K562 (cell line): ENCODE measurements around the gene LAPTM5.
A peak's percentile ranks its signal among the peaks of the same experiment; 100 is the strongest.

Experiments used
- EP300 ChIP-seq: IDR thresholded peaks from 2 replicates; pipeline ENCODE4 v1.6.1; 2012; ENCODE audit warnings: low read length, improper control_type of control experiment
- JUND ChIP-seq, 2 experiments: IDR thresholded peaks; 2 replicates in 1 of 2; 3 replicates in 1 of 2; pipeline ENCODE4 v1.6.1; 2011; ENCODE audit warnings: borderline replicate concordance in 2 of 2, low read depth in 2 of 2, low read length in 2 of 2, improper control_type of control experiment in 1 of 2, missing biosample characterization in 1 of 2, missing genetic modification characterization in 1 of 2, missing genetic modification reagents in 1 of 2
- POLR2B ChIP-seq: fragments of 450-650 bp; IDR thresholded peaks from 2 replicates; pipeline ENCODE4 v1.6.1; 2018; ENCODE audit warnings: low read depth; ENCODE audit not compliant: partially characterized antibody
- TBL1XR1 ChIP-seq, 2 experiments: IDR thresholded peaks; 2 replicates each; pipeline ENCODE4 v1.6.1; 2012; ENCODE audit warnings: improper control_type of control experiment in 2 of 2, low read length in 2 of 2, mild to moderate bottlenecking in 1 of 2
- YY1 ChIP-seq, 3 experiments: IDR thresholded peaks; 2 replicates each; pipeline ENCODE4 v1.6.1; 2011; ENCODE audit warnings: low read length in 2 of 3, mild to moderate bottlenecking in 2 of 3, moderate library complexity in 2 of 3, borderline replicate concordance in 1 of 3, control low read depth in 1 of 3, low read depth in 1 of 3; ENCODE audit not compliant: insufficient read depth in 3 of 3, insufficient replicate concordance in 2 of 3, control insufficient read depth in 1 of 3, insufficient read length in 1 of 3; ENCODE audit errors: extremely low read depth in 1 of 3
- ZNF444 ChIP-seq: fragments of 250-450 bp; sonication (Bioruptor Pico); IDR thresholded peaks from 2 replicates; pipeline ENCODE4 v1.4.0; 2020; ENCODE audit warnings: mild to moderate bottlenecking, moderate library complexity
- TF ChIP-seq, protein P1 (sequence below), 3 experiments: IDR thresholded peaks in 2 of 3; conservative IDR thresholded peaks in 1 of 3; 2 replicates each; pipeline ENCODE4 v1.5.1; 2011 to 2012; ENCODE audit warnings: low read length in 3 of 3, mild to moderate bottlenecking in 3 of 3, control low read depth in 2 of 3, improper control_type of control experiment in 1 of 3, inconsistent platforms in 1 of 3, low read depth in 1 of 3, mixed read lengths in 1 of 3, moderate library complexity in 1 of 3; ENCODE audit not compliant: insufficient read depth in 2 of 3
- TF ChIP-seq, protein P2 (sequence below): fragments of 250-450 bp; sonication (Bioruptor Pico); IDR thresholded peaks from 2 replicates; pipeline ENCODE4 v1.5.0; 2020; ENCODE audit warnings: mild to moderate bottlenecking, borderline replicate concordance

GRCh38 chr1:30778154-30778978 lies 20.8 kb upstream of the LAPTM5 start:
- TF ChIP-seq, protein P1, sequence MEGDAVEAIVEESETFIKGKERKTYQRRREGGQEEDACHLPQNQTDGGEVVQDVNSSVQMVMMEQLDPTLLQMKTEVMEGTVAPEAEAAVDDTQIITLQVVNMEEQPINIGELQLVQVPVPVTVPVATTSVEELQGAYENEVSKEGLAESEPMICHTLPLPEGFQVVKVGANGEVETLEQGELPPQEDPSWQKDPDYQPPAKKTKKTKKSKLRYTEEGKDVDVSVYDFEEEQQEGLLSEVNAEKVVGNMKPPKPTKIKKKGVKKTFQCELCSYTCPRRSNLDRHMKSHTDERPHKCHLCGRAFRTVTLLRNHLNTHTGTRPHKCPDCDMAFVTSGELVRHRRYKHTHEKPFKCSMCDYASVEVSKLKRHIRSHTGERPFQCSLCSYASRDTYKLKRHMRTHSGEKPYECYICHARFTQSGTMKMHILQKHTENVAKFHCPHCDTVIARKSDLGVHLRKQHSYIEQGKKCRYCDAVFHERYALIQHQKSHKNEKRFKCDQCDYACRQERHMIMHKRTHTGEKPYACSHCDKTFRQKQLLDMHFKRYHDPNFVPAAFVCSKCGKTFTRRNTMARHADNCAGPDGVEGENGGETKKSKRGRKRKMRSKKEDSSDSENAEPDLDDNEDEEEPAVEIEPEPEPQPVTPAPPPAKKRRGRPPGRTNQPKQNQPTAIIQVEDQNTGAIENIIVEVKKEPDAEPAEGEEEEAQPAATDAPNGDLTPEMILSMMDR (IDR thresholded peaks at IDR 0.05 in 2 of 3, conservative IDR thresholded peaks at IDR 0.05 in 1 of 3; ENCODE audit: insufficient read depth in 2 of 3, low read depth in 1 of 3, low read length in 3 of 3) = 0 out of 6 replicates have a peak, but pooled peaks of 1 of the 3 experiments have one; percentile 23
- TF ChIP-seq, protein P2, sequence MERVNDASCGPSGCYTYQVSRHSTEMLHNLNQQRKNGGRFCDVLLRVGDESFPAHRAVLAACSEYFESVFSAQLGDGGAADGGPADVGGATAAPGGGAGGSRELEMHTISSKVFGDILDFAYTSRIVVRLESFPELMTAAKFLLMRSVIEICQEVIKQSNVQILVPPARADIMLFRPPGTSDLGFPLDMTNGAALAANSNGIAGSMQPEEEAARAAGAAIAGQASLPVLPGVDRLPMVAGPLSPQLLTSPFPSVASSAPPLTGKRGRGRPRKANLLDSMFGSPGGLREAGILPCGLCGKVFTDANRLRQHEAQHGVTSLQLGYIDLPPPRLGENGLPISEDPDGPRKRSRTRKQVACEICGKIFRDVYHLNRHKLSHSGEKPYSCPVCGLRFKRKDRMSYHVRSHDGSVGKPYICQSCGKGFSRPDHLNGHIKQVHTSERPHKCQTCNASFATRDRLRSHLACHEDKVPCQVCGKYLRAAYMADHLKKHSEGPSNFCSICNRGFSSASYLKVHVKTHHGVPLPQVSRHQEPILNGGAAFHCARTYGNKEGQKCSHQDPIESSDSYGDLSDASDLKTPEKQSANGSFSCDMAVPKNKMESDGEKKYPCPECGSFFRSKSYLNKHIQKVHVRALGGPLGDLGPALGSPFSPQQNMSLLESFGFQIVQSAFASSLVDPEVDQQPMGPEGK = peak; percentile 85
- TF ChIP-seq YY1 (IDR thresholded peaks at IDR 0.05; ENCODE audit: borderline replicate concordance in 1 of 3, control insufficient read depth in 1 of 3, extremely low read depth in 1 of 3, insufficient read depth in 3 of 3, insufficient read length in 1 of 3, insufficient replicate concordance in 2 of 3, low read depth in 1 of 3, low read length in 2 of 3) (peak in 2 of 3 experiments; percentile 32 to 49), TBL1XR1 (IDR thresholded peaks at IDR 0.05; ENCODE audit: low read length in 2 of 2) (no peak), EP300 (peak; percentile 88), ZNF444 (CRISPR knock-in tag) (peak; percentile 81), JUND (IDR thresholded peaks at IDR 0.05; ENCODE audit: borderline replicate concordance, low read depth, low read length) (peak; percentile 77), JUND (tag; IDR thresholded peaks at IDR 0.05; ENCODE audit: borderline replicate concordance, low read depth, low read length) (peak; percentile 90; the same call in 2 of the 3 replicates), POLR2B (peak; percentile 99)
